T-helper 2 cell treated with Interferon-gamma antibody and Interleukin-4, amounts not matched to agents 5 μg/mL and 100 μg/mL, for 36 hours (primary cell): Measurements from ENCODE around the gene KCNJ6.

Experiments
- DNase-seq: peaks from one replicate; pipeline ENCODE4 v3.0.0; 2021; ENCODE audit warnings: low spot score
- H3K27ac Mint-ChIP-seq: one replicate; pipeline ENCODE4 v1.8.0; 2021; ENCODE audit warnings: mild to moderate bottlenecking, mixed read lengths
- H3K27me3 Mint-ChIP-seq: one replicate; pipeline ENCODE4 v1.8.0; 2021; ENCODE audit warnings: low read depth, mixed read lengths
- H3K36me3 Mint-ChIP-seq: one replicate; pipeline ENCODE4 v1.8.0; 2021; ENCODE audit warnings: low read depth, mixed read lengths
- H3K4me1 Mint-ChIP-seq: one replicate; pipeline ENCODE4 v1.8.0; 2021; ENCODE audit warnings: low read depth, mixed read lengths
- H3K4me3 Mint-ChIP-seq: one replicate; pipeline ENCODE4 v1.8.0; 2022; ENCODE audit warnings: mild to moderate bottlenecking, moderate library complexity, mixed read lengths
- H3K9me3 Mint-ChIP-seq: one replicate; pipeline ENCODE4 v1.8.0; 2021; ENCODE audit warnings: mixed read lengths

The KCNJ6 gene

DNA sequence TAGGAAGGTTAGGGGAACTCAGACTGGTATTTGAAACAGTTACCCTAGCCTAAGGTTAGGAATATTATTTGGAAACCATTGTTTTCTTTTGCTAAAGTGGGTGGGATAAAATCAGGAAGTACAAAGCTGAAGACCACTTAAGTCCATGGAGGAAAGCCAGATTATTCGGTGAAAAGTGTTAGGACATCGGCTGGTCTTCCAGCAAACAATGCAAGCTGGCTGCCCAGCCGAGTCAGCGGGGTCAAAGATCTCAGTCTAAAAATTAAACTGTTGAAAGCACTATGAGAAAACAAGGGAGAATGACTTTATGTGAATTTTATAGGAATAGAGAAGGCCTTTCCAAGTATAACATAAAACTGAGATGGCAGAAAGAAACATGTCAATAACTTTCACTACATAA is 231.7 kb downstream of the KCNJ6 start:
- no peak overlapping the region for H3K27ac Mint-ChIP-seq
- H3K36me3 Mint-ChIP-seq: no peaks in the 10 kb centered on the region
- no peak for DNase-seq
- H3K4me3 Mint-ChIP-seq: no peak overlapping the region
- H3K4me1 Mint-ChIP-seq: no peaks in the 10 kb centered on the region
- no peaks in the 10 kb centered on the region for H3K9me3 Mint-ChIP-seq
- peaks cover 8% of the 10 kb centered on the region for H3K27me3 Mint-ChIP-seq

DNA sequence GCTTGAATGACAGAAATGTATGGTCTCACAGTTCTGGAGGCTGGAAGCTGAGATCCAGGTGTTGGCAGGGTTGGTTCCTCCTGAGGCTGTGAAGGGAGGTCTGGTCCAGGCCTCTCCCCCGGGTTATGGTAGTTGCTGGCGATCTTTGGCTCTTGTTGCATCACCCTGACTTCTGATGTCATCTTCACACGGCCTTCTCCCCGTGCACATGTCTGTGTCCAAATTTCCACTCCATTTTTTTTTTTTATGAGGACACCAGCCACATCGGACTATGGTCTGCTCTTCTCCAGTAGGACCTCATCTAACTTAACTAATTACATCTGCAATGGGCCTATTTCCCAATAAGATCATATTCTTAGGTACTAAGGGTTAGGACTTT is 232.2 kb downstream of the KCNJ6 start:
- DNase-seq: no peak
- Mint-ChIP-seq H3K27me3 (peaks cover 8% of the 10 kb centered on the region), H3K4me1 (no peaks in the 10 kb centered on the region), H3K36me3 (no peaks in the 10 kb centered on the region), H3K4me3 (no peak overlapping the region), H3K27ac (no peak overlapping the region), H3K9me3 (no peaks in the 10 kb centered on the region)

DNA sequence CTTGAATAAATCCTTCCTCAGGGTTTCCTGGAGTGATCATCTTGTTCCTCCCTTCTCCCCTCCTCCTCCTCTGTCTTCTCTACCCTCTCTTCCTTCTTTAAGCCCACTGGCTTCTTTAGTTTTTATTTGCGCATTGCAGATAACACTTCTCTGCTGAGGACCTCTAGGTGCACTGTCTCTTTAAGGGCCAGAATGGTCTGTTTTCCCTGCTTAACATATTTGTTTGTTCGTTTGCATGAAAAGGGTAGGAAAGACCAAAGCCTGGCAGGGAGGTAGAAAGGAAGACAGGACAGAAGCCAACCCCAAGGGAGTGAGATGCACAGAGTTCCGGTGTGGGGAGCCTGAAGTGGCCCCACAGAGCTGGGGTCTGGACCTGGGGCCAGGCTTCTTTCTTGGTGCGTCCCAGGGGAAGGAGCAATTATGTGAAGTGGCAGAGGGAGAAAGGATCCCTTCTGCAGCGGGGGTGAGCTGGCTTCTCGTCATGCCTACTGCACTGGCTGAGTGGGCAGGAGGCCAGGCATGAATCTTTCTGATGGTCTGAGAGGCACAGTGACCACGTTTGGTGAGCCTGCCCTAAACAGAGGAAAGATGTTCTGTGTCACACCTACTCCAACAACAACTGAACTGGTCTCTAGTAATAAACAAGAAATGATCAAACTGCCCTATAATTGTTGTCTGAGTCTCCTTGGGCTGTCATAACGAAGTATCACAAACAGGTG is 232.7 kb downstream of the KCNJ6 start:
- Mint-ChIP-seq H3K9me3 (no peaks in the 10 kb centered on the region), H3K4me1 (no peaks in the 10 kb centered on the region), H3K27me3 (peaks cover 8% of the 10 kb centered on the region), H3K36me3 (no peaks in the 10 kb centered on the region), H3K4me3 (no peak overlapping the region), H3K27ac (no peak overlapping the region)
- no peak for DNase-seq

DNA sequence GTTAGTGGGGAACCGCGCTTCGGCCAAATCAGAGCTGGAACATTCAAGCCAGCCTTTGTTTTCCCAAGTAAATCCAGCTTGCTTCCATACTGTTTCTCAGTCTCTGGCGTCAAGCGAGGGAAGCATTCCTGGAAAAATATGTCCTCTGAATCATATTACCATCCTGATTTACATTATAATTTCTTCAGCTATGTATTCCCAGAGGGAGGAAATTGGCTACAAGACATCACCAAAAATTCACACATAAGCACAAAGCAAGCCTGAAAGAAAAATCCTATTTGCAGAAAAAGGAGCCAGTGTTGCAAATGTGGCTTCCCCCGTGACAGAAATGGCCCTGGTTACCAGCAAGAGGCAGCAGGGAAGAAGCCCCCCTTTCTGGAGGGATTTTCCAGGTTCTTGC is 233.3 kb downstream of the KCNJ6 start:
- Mint-ChIP-seq H3K27ac (no peak overlapping the region), H3K36me3 (no peaks in the 10 kb centered on the region), H3K27me3 (peaks cover 11% of the 10 kb centered on the region), H3K9me3 (no peaks in the 10 kb centered on the region), H3K4me1 (no peaks in the 10 kb centered on the region), H3K4me3 (no peak overlapping the region)
- DNase-seq: no peak

DNA sequence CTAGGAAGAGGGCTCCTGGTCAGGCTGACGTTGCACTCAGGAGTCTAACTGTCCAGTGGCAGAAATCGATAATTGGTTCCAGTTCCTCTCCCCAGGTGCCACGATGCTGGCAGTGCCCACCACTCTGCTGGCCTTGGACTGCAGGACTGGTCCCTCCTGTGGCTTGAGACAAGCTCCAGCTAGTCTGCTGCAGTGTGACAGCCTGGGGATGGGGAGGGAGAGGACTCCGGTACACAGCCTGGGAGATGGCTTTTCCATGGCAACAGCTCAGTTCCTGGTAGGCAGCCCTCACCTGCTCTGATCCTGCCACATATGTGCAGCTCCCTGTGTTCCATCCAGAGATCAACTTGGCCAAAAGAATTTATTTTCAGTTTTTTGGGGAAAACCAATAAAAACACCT is 239.3 kb downstream of the KCNJ6 start:
- Mint-ChIP-seq H3K9me3 (no peaks in the 10 kb centered on the region), H3K27ac (no peak overlapping the region), H3K27me3 (peaks cover 16% of the 10 kb centered on the region), H3K36me3 (no peaks in the 10 kb centered on the region), H3K4me3 (no peak overlapping the region), H3K4me1 (no peaks in the 10 kb centered on the region)
- no peak for DNase-seq

DNA sequence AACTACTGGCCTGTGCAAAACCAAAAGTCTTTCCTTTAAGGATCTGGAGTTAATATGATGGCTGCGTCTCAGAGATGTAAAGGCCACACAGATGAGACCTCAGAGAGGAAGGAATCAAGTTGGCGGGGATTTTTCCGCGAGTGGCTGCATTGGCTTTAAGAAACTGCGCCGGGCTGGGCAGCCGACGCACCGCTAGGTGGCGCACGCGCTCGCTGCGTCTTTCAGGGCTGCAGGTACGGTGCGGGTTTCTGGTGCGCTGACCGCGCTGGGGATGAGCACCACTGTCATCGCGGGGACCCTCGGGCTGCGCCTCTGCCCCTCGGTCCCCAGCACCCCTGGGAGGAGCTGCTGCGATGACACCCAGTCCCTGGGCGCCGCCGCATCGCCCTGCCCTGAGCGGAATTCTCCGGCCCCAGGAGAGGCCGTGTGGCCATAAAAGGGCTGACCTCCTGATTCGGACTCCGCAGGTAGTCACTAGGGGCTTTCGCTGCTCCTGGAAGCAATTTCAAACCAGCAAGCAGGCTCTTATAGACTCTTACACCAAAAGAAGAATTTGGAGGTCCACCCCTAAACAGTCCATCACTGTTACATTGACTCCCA is 241.0 kb downstream of the KCNJ6 start:
- no peaks in the 10 kb centered on the region for H3K9me3 Mint-ChIP-seq
- H3K4me3 Mint-ChIP-seq: no peak overlapping the region
- DNase-seq: peak; percentile 30
- no peaks in the 10 kb centered on the region for H3K36me3 Mint-ChIP-seq
- no peaks in the 10 kb centered on the region for H3K4me1 Mint-ChIP-seq
- no peak overlapping the region for H3K27ac Mint-ChIP-seq
- peaks cover 15% of the 10 kb centered on the region for H3K27me3 Mint-ChIP-seq

- no peak for DNase-seq
- peaks cover 15% of the 10 kb centered on the region for H3K27me3 Mint-ChIP-seq
- no peaks in the 10 kb centered on the region for H3K4me1 Mint-ChIP-seq
- H3K27ac Mint-ChIP-seq: no peak overlapping the region
- no peaks in the 10 kb centered on the region for H3K9me3 Mint-ChIP-seq
- no peak overlapping the region for H3K4me3 Mint-ChIP-seq
- no peaks in the 10 kb centered on the region for H3K36me3 Mint-ChIP-seq
Observed at GRCh38 chr21:37673801-37674575, 242.3 kb downstream of the KCNJ6 start.

GRCh38 chr21:37671381-37671780 is 244.9 kb downstream of the KCNJ6 start:
- Mint-ChIP-seq H3K27me3 (peaks cover 13% of the 10 kb centered on the region), H3K4me3 (no peak overlapping the region), H3K27ac (no peak overlapping the region), H3K36me3 (no peaks in the 10 kb centered on the region), H3K9me3 (no peaks in the 10 kb centered on the region), H3K4me1 (no peaks in the 10 kb centered on the region)
- DNase-seq: no peak

- Mint-ChIP-seq H3K4me1 (no peaks in the 10 kb centered on the region), H3K27ac (no peak overlapping the region), H3K27me3 (peaks cover 13% of the 10 kb centered on the region), H3K9me3 (no peaks in the 10 kb centered on the region), H3K36me3 (no peaks in the 10 kb centered on the region), H3K4me3 (no peak overlapping the region)
- DNase-seq: no peak
Observed at GRCh38 chr21:37670883-37671282, 245.4 kb downstream of the KCNJ6 start.

GRCh38 chr21:37669249-37669648 is 247.0 kb downstream of the KCNJ6 start:
- peaks cover 9% of the 10 kb centered on the region for H3K27me3 Mint-ChIP-seq
- H3K4me3 Mint-ChIP-seq: no peak overlapping the region
- H3K4me1 Mint-ChIP-seq: no peaks in the 10 kb centered on the region
- H3K27ac Mint-ChIP-seq: no peak overlapping the region
- no peak for DNase-seq
- no peaks in the 10 kb centered on the region for H3K9me3 Mint-ChIP-seq
- H3K36me3 Mint-ChIP-seq: no peaks in the 10 kb centered on the region

- Mint-ChIP-seq H3K9me3 (no peaks in the 10 kb centered on the region), H3K27ac (no peak overlapping the region), H3K4me3 (no peak overlapping the region), H3K36me3 (no peaks in the 10 kb centered on the region), H3K27me3 (peaks cover 8% of the 10 kb centered on the region), H3K4me1 (no peaks in the 10 kb centered on the region)
- DNase-seq: no peak
Observed at GRCh38 chr21:37668462-37669239, 247.6 kb downstream of the KCNJ6 start.

- DNase-seq: no peak
- H3K27ac Mint-ChIP-seq: no peak overlapping the region
Observed at GRCh38 chr21:37667380-37667779, 248.9 kb downstream of the KCNJ6 start.

GRCh38 chr21:37665230-37666024 is 250.8 kb downstream of the KCNJ6 start:
- Mint-ChIP-seq H3K36me3 (no peaks in the 10 kb centered on the region), H3K27ac (no peak overlapping the region), H3K4me1 (no peaks in the 10 kb centered on the region), H3K27me3 (no peaks in the 10 kb centered on the region), H3K4me3 (no peak overlapping the region), H3K9me3 (no peaks in the 10 kb centered on the region)
- no peak for DNase-seq

More at GRCh38 chr21:37667380-37667779, 248.9 kb downstream of the KCNJ6 start:
- H3K4me3 Mint-ChIP-seq: no peak overlapping the region
- H3K36me3 Mint-ChIP-seq: no peaks in the 10 kb centered on the region
- peaks cover 5% of the 10 kb centered on the region for H3K27me3 Mint-ChIP-seq
- H3K9me3 Mint-ChIP-seq: no peaks in the 10 kb centered on the region
- H3K4me1 Mint-ChIP-seq: no peaks in the 10 kb centered on the region
